DOHH2 (cell line): ENCODE data around the gene APLP2.

Experiments used
- H3F3A ChIP-seq: fragments of 200-600 bp; sonication (generic), shearing (Covaris generic); 2 replicates; pipeline ENCODE4 v1.6.0; 2016; ENCODE audit warnings: antibody characterized with exemption, mild to moderate bottlenecking; ENCODE audit not compliant: control insufficient read depth, insufficient read depth
- H3K27ac ChIP-seq: fragments of 200-600 bp; sonication (generic); 2 replicates; pipeline ENCODE4 v1.5.1; 2014; ENCODE audit warnings: low read depth, mild to moderate bottlenecking, low read length, moderate library complexity
- H3K27me3 ChIP-seq: fragments of 200-600 bp; sonication (generic); 2 replicates; pipeline ENCODE4 v1.6.1; 2014; ENCODE audit warnings: mild to moderate bottlenecking, low read length, mixed read lengths; ENCODE audit not compliant: control insufficient read depth
- H3K36me3 ChIP-seq: fragments of 200-600 bp; sonication (generic); 2 replicates; pipeline ENCODE4 v1.6.1; 2014; ENCODE audit warnings: mild to moderate bottlenecking, low read length, moderate library complexity, mixed read lengths; ENCODE audit not compliant: control insufficient read depth
- H3K4me1 ChIP-seq: fragments of 200-600 bp; sonication (generic); 2 replicates; pipeline ENCODE4 v1.6.1; 2014; ENCODE audit warnings: mild to moderate bottlenecking, low read length, mixed read lengths; ENCODE audit not compliant: control insufficient read depth
- H3K4me2 ChIP-seq: fragments of 200-600 bp; sonication (generic); 2 replicates; pipeline ENCODE4 v1.6.0; 2014; ENCODE audit warnings: mild to moderate bottlenecking, low read length, moderate library complexity
- H3K4me3 ChIP-seq: fragments of 200-600 bp; sonication (generic); 2 replicates; pipeline ENCODE4 v1.5.1; 2014; ENCODE audit warnings: mild to moderate bottlenecking, low read length, mixed read lengths
- H3K79me2 ChIP-seq: fragments of 200-600 bp; sonication (generic); 2 replicates; pipeline ENCODE4 v1.6.1; 2014; ENCODE audit warnings: mild to moderate bottlenecking, low read length, mixed read lengths; ENCODE audit not compliant: control insufficient read depth
- H3K9me2 ChIP-seq: fragments of 200-600 bp; sonication (generic); replicated peaks from 2 replicates; pipeline ENCODE4 v1.6.1; 2014; ENCODE audit warnings: mild to moderate bottlenecking, low read length, mixed read lengths; ENCODE audit not compliant: control insufficient read depth
- H3K9me3 ChIP-seq: fragments of 200-600 bp; sonication (generic); 2 replicates; pipeline ENCODE4 v1.6.1; 2014; ENCODE audit warnings: antibody characterized with exemption, low read length, mixed read lengths; ENCODE audit not compliant: control insufficient read depth, insufficient read depth
- H4K20me1 ChIP-seq: fragments of 200-600 bp; sonication (generic); 2 replicates; pipeline ENCODE4 v1.6.0; 2014; ENCODE audit warnings: low read depth, mild to moderate bottlenecking, antibody characterized with exemption, low read length, moderate library complexity; ENCODE audit not compliant: control insufficient read depth, insufficient read depth
- CTCF ChIP-seq: fragments of 200-600 bp; sonication (generic); IDR thresholded peaks from one replicate; pipeline ENCODE4 v1.5.1; 2014; ENCODE audit warnings: antibody characterized with exemption, mild to moderate bottlenecking, low read depth, low read length; ENCODE audit not compliant: poor library complexity, severe bottlenecking
- EZH2phosphoT487 ChIP-seq: fragments of 200-600 bp; sonication (generic); IDR thresholded peaks from 2 replicates; pipeline ENCODE4 v1.6.1; 2017; ENCODE audit warnings: borderline replicate concordance, mild to moderate bottlenecking, antibody characterized with exemption, low read length, moderate library complexity, mixed read lengths

Gene APLP2

DNA sequence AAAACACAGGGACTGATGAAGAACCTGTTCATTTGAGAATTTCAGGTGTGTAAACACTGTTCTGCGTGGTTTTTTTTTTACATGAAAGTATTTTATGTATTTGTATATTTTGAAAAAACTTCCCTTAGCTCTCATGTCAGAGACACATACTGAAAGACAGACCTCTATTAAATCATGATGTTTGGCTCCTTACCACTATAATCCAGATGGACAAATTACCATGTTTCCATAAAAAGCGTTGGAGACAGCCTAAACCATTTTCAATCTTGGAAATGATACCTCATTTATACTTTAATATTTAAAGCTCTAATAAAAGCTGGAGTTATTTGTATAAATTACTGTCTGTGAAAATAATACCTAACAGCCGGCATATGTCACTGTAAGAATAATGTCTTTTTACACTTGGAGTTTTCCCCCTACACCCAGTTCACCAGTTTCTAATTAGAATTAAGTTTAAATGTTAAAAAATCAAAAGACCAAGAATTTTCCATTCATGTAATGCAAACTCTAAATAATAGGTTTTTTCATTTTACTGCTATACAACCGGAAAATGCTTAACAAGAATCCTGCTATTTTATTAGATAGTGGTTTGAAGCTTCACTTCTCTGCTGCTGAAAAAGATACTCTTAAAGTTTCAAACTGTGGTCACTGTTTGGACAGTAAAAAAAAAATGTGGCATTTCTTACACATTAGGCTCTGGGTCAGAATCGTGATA, 30.8 kb downstream of the APLP2 start:
- Histone ChIP-seq H4K20me1 (peaks cover 18% of the 10 kb centered on the region), H3K4me3 (no peak overlapping the region), H3K27ac (no peak overlapping the region), H3K4me2 (no peak overlapping the region), H3K79me2 (peaks cover 100% of the 10 kb centered on the region), H3K36me3 (peaks cover 9% of the 10 kb centered on the region), H3K9me2 (no peaks in the 10 kb centered on the region), H3F3A (no peaks in the 10 kb centered on the region), H3K4me1 (peaks cover 8% of the 10 kb centered on the region; the same call in 1 of the 2 replicates), H3K9me3 (no peaks in the 10 kb centered on the region), H3K27me3 (no peaks in the 10 kb centered on the region)
- TF ChIP-seq CTCF (no peak), EZH2phosphoT487 (no peak)

- Histone ChIP-seq H4K20me1 (peaks cover 10% of the 10 kb centered on the region), H3K27me3 (no peaks in the 10 kb centered on the region), H3K27ac (no peak overlapping the region), H3K9me2 (no peaks in the 10 kb centered on the region), H3K4me2 (no peak overlapping the region), H3K4me3 (no peak overlapping the region), H3F3A (no peaks in the 10 kb centered on the region), H3K4me1 (peaks cover under 1% of the 10 kb centered on the region), H3K79me2 (peaks cover 100% of the 10 kb centered on the region), H3K9me3 (peaks cover 3% of the 10 kb centered on the region; the same call in 1 of the 2 replicates), H3K36me3 (peaks cover 15% of the 10 kb centered on the region)
- no peak for TF ChIP-seq EZH2phosphoT487
- TF ChIP-seq CTCF, result no peak
These were observed 32.0 kb downstream of the APLP2 start for GRCh38 chr11:130101661-130102060.

GRCh38 chr11:130102301-130103249, 32.9 kb downstream of the APLP2 start:
- no peaks in the 10 kb centered on the region for H3K27me3 ChIP-seq
- peaks cover 21% of the 10 kb centered on the region for H3K36me3 ChIP-seq
- peaks cover 8% of the 10 kb centered on the region; the same call in 1 of the 2 replicates for H3K9me3 ChIP-seq
- no peak overlapping the region for H3K4me3 ChIP-seq
- H3K79me2 ChIP-seq, result peaks cover 97% of the 10 kb centered on the region
- no peak overlapping the region for H3K27ac ChIP-seq
- no peaks in the 10 kb centered on the region for H3K9me2 ChIP-seq
- peaks cover 6% of the 10 kb centered on the region; the same call in 1 of the 2 replicates for H3K4me1 ChIP-seq
- TF ChIP-seq CTCF, result no peak
- TF ChIP-seq EZH2phosphoT487, result no peak
- peaks cover 2% of the 10 kb centered on the region; the same call in 1 of the 2 replicates for H4K20me1 ChIP-seq
- H3F3A ChIP-seq, result no peaks in the 10 kb centered on the region
- no peak overlapping the region for H3K4me2 ChIP-seq
